GM18858 (cell line): Measurements from ENCODE around the gene MTRF1.

Source experiments
- ATAC-seq: cut with Tn5 transposase; IDR thresholded peaks from one replicate; pipeline ENCODE4 v1.9.1; 2021; ENCODE audit not compliant: unreplicated experiment

The MTRF1 gene

GRCh38 chr13:41231025-41231677 is 32.2 kb downstream of the MTRF1 start:
- ATAC-seq: no peak

GRCh38 chr13:41229356-41229755 is 34.0 kb downstream of the MTRF1 start:
- no peak for ATAC-seq

GRCh38 chr13:41224113-41225110 is 39.0 kb downstream of the MTRF1 start:
- no peak for ATAC-seq

- no peak for ATAC-seq
These were observed 41.0 kb downstream of the MTRF1 start for GRCh38 chr13:41222259-41222852.

GRCh38 chr13:41220401-41220800 is 43.0 kb downstream of the MTRF1 start:
- ATAC-seq: no peak

GRCh38 chr13:41216160-41216559 is 47.2 kb downstream of the MTRF1 start:
- no peak for ATAC-seq

GRCh38 chr13:41213919-41214318 is 49.5 kb downstream of the MTRF1 start:
- ATAC-seq: no peak

GRCh38 chr13:41213316-41213715 is 50.1 kb downstream of the MTRF1 start:
- no peak for ATAC-seq

GRCh38 chr13:41212881-41213280 is 50.5 kb downstream of the MTRF1 start:
- no peak for ATAC-seq

GRCh38 chr13:41211062-41211461 is 52.3 kb downstream of the MTRF1 start:
- ATAC-seq: no peak

- ATAC-seq: no peak
These were observed 56.9 kb downstream of the MTRF1 start for GRCh38 chr13:41206467-41206866.

- ATAC-seq: no peak
These were observed 59.6 kb downstream of the MTRF1 start for GRCh38 chr13:41203810-41204209.

GRCh38 chr13:41200126-41200525 is 63.2 kb downstream of the MTRF1 start:
- no peak for ATAC-seq

- peak; percentile 79 for ATAC-seq
These were observed 63.9 kb downstream of the MTRF1 start for GRCh38 chr13:41199526-41199925.

- peak; percentile 14 for ATAC-seq
These were observed 64.3 kb downstream of the MTRF1 start for GRCh38 chr13:41199079-41199478.

GRCh38 chr13:41196620-41197019 is 66.8 kb downstream of the MTRF1 start:
- ATAC-seq: no peak

GRCh38 chr13:41196011-41196410 is 67.4 kb downstream of the MTRF1 start:
- no peak for ATAC-seq

GRCh38 chr13:41193919-41194824 is 69.2 kb downstream of the MTRF1 start, which contains the start of gene KBTBD7:
Gene KBTBD7, minus strand, starts transcription at chr13:41194569. Its CDS starts 312 bp downstream, at chr13:41194257.
- ATAC-seq: peak; percentile 89

GRCh38 chr13:41193469-41193868 is 69.9 kb downstream of the MTRF1 start:
- ATAC-seq: no peak

- ATAC-seq: no peak
These were observed 74.8 kb downstream of the MTRF1 start for GRCh38 chr13:41188584-41188983.

GRCh38 chr13:41186481-41186880 is 76.9 kb downstream of the MTRF1 start:
- ATAC-seq: no peak
